VCaP (cell line): ENCODE data around the gene SIM2.

ENCODE experiments used
- H3K27ac ChIP-seq: fragments of 450-650 bp; 2 replicates; pipeline ENCODE4 v1.5.1; 2017
- CTCF ChIP-seq: fragments of 450-650 bp; conservative IDR thresholded peaks from 2 replicates; pipeline ENCODE4 v1.5.1; 2017; ENCODE audit warnings: mild to moderate bottlenecking, moderate library complexity

Gene SIM2

GRCh38 chr21:36713746-36714145 lies 14.8 kb downstream of the SIM2 start:
- peak overlapping the region; percentile 100 for H3K27ac ChIP-seq
- TF ChIP-seq CTCF: no peak

- TF ChIP-seq CTCF: no peak
- peak overlapping the region; percentile 100 for H3K27ac ChIP-seq
These were observed 17.5 kb downstream of the SIM2 start for GRCh38 chr21:36716387-36716786.

GRCh38 chr21:36716836-36717235 lies 17.9 kb downstream of the SIM2 start:
- H3K27ac ChIP-seq: peak overlapping the region; percentile 100
- TF ChIP-seq CTCF: no peak

- H3K27ac ChIP-seq: peak overlapping the region; percentile 100
- no peak for TF ChIP-seq CTCF
These were observed 19.1 kb downstream of the SIM2 start for GRCh38 chr21:36717976-36718375.

- no peak for TF ChIP-seq CTCF
These were observed 20.1 kb downstream of the SIM2 start for GRCh38 chr21:36718951-36719501.

GRCh38 chr21:36719614-36720013 lies 20.7 kb downstream of the SIM2 start:
- peak overlapping the region; percentile 100 for H3K27ac ChIP-seq
- no peak for TF ChIP-seq CTCF

More at GRCh38 chr21:36718951-36719501, 20.1 kb downstream of the SIM2 start:
- peak overlapping the region; percentile 100 for H3K27ac ChIP-seq

GRCh38 chr21:36721817-36722216 lies 22.9 kb downstream of the SIM2 start:
- H3K27ac ChIP-seq: peak overlapping the region; percentile 100
- TF ChIP-seq CTCF: no peak
